OCI-LY7 (cell line): ENCODE measurements around the gene TMEM114. TPM values are rescaled to one million over a fixed set of nuclear protein-coding genes. Genes with fewer than 3 reads are reported as not detected.

Experiments used
- BruUV-seq: library from RNA; stranded (reverse); fragments of 400-500 nt; replicated peaks from 2 replicates; lab custom pipeline; 2021; lab: Mats Ljungman, UMichigan
- CTCF ChIA-PET: fragments of 300-600 bp; sonication (Branson Sonifier 250); formaldehyde crosslinking; loops from one replicate; lab custom pipeline; 2022; ENCODE audit warnings: antibody characterized with exemption; ENCODE audit not compliant: unreplicated experiment; lab: Charles Lee
- POLR2A ChIA-PET: fragments of 300-600 bp; sonication (Branson Sonifier 250); formaldehyde crosslinking; loops from one replicate; lab custom pipeline; 2022; ENCODE audit warnings: antibody characterized with exemption; lab: Charles Lee
- DNase-seq: peaks from one replicate; pipeline ENCODE4 v3.0.0-alpha.2; 2015; ENCODE audit warnings: low spot score
- H2AFZ ChIP-seq: fragments of 200-600 bp; sonication (generic), shearing (Covaris generic); 2 replicates; pipeline ENCODE4 v1.6.1; 2014; ENCODE audit warnings: mild to moderate bottlenecking, antibody characterized with exemption, low read length, moderate library complexity
- H3K27ac ChIP-seq: fragments of 200-600 bp; sonication (generic); 2 replicates; pipeline ENCODE4 v1.5.1; 2014; ENCODE audit warnings: mixed run types, low read depth, mild to moderate bottlenecking, moderate library complexity, low read length, inconsistent platforms; ENCODE audit not compliant: poor library complexity, severe bottlenecking
- H3K36me3 ChIP-seq: fragments of 200-600 bp; sonication (generic); 2 replicates; pipeline ENCODE4 v1.6.1; 2014; ENCODE audit warnings: mild to moderate bottlenecking, antibody characterized with exemption, low read length, moderate library complexity, mixed read lengths; ENCODE audit not compliant: insufficient read depth
- H3K4me1 ChIP-seq: fragments of 200-600 bp; sonication (generic); 2 replicates; pipeline ENCODE4 v1.5.1; 2014; ENCODE audit warnings: mild to moderate bottlenecking, low read length; ENCODE audit not compliant: insufficient read depth, poor library complexity, severe bottlenecking
- H3K4me2 ChIP-seq: fragments of 200-600 bp; sonication (generic); 2 replicates; pipeline ENCODE4 v1.6.1; 2014; ENCODE audit warnings: mild to moderate bottlenecking, low read length
- H3K4me3 ChIP-seq: fragments of 200-600 bp; sonication (generic); 2 replicates; pipeline ENCODE4 v1.5.1; 2014; ENCODE audit warnings: mild to moderate bottlenecking, low read depth, low read length; ENCODE audit not compliant: poor library complexity, severe bottlenecking
- H3K79me2 ChIP-seq: fragments of 200-600 bp; sonication (generic); 2 replicates; pipeline ENCODE4 v1.6.1; 2016; ENCODE audit warnings: low read depth, mild to moderate bottlenecking, low read length, moderate library complexity, mixed read lengths; ENCODE audit not compliant: insufficient read depth
- H3K9me2 ChIP-seq: fragments of 200-600 bp; sonication (generic); 2 replicates; pipeline ENCODE4 v1.6.1; 2016; ENCODE audit warnings: mild to moderate bottlenecking, low read length, mixed read lengths; ENCODE audit not compliant: insufficient read depth
- H3K9me3 ChIP-seq: fragments of 200-600 bp; sonication (generic); 2 replicates; pipeline ENCODE4 v1.6.1; 2014; ENCODE audit warnings: mild to moderate bottlenecking, mixed run types, low read length, mixed read lengths
- H4K20me1 ChIP-seq: fragments of 200-600 bp; sonication (generic); 2 replicates; pipeline ENCODE4 v1.6.1; 2014; ENCODE audit warnings: mild to moderate bottlenecking, antibody characterized with exemption, low read length, moderate library complexity, mixed read lengths; ENCODE audit not compliant: insufficient read depth
- EZH2phosphoT487 ChIP-seq: fragments of 200-600 bp; sonication (generic); IDR thresholded peaks from 2 replicates; pipeline ENCODE4 v1.6.1; 2018; ENCODE audit warnings: low read depth, borderline replicate concordance, mild to moderate bottlenecking, mixed run types, antibody characterized with exemption, low read length, moderate library complexity, mixed read lengths
- intact Hi-C: fragments of 100-400 bp; cut with micrococcal nuclease; formaldehyde crosslinking; loops from one replicate; pipeline ENCODE4 v1.10.0; 2022; ENCODE audit not compliant: unreplicated experiment
- total RNA-seq, 2 experiments: library from RNA; depleted of rRNA in 1 of 2; stranded (reverse); fragments of >200 nt in 1 of 2; shearing (Covaris generic) in 1 of 2; gene quantifications; 2 replicates each; pipeline ENCODE4 v1.2.3, GENCODE V29; 2014 to 2022
- TF ChIP-seq, protein P1 (sequence below): fragments of 200-600 bp; sonication (generic); conservative IDR thresholded peaks from 2 replicates; pipeline ENCODE4 v1.5.1; 2014; ENCODE audit warnings: mild to moderate bottlenecking, antibody characterized with exemption, low read length, moderate library complexity, mixed read lengths

TMEM114 gene
- total RNA-seq, 2 experiments from 2014 or later, result not detected

DNA sequence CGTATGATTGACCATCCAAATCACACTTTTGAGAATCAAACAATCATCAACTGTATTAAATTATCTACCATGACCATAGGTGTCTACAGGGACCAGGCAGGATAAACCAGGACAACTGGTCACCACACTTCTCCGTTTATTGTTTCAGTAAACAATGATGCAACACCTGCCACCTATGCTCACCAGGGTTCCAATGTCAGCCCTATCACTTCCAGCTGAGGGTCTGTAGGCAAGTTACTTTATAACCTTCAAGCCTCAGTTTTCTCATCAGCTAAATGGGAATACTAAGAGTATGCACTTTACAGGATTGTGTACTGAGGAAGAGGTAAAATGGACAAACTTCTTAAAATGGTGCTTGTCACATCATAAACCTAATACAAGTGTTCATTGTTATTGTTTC is 14.9 kb downstream of the TMEM114 start:
- Histone ChIP-seq H3K9me2 (no peaks in the 10 kb centered on the region), H2AFZ (no peak overlapping the region), H3K4me2 (no peak overlapping the region), H3K27ac (no peak overlapping the region), H3K36me3 (no peaks in the 10 kb centered on the region), H3K4me3 (no peak overlapping the region), H3K9me3 (no peaks in the 10 kb centered on the region), H4K20me1 (no peaks in the 10 kb centered on the region), H3K4me1 (no peaks in the 10 kb centered on the region), H3K79me2 (no peaks in the 10 kb centered on the region)
- TF ChIP-seq, protein P1, sequence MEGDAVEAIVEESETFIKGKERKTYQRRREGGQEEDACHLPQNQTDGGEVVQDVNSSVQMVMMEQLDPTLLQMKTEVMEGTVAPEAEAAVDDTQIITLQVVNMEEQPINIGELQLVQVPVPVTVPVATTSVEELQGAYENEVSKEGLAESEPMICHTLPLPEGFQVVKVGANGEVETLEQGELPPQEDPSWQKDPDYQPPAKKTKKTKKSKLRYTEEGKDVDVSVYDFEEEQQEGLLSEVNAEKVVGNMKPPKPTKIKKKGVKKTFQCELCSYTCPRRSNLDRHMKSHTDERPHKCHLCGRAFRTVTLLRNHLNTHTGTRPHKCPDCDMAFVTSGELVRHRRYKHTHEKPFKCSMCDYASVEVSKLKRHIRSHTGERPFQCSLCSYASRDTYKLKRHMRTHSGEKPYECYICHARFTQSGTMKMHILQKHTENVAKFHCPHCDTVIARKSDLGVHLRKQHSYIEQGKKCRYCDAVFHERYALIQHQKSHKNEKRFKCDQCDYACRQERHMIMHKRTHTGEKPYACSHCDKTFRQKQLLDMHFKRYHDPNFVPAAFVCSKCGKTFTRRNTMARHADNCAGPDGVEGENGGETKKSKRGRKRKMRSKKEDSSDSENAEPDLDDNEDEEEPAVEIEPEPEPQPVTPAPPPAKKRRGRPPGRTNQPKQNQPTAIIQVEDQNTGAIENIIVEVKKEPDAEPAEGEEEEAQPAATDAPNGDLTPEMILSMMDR, result no peak
- TF ChIP-seq EZH2phosphoT487, result no peak
- intact Hi-C loops, result no loop called here
- no TSS peak for BruUV-seq
- POLR2A ChIA-PET, result no interaction called here
- CTCF ChIA-PET, result no interaction called here
- DNase-seq, result no peak

DNA sequence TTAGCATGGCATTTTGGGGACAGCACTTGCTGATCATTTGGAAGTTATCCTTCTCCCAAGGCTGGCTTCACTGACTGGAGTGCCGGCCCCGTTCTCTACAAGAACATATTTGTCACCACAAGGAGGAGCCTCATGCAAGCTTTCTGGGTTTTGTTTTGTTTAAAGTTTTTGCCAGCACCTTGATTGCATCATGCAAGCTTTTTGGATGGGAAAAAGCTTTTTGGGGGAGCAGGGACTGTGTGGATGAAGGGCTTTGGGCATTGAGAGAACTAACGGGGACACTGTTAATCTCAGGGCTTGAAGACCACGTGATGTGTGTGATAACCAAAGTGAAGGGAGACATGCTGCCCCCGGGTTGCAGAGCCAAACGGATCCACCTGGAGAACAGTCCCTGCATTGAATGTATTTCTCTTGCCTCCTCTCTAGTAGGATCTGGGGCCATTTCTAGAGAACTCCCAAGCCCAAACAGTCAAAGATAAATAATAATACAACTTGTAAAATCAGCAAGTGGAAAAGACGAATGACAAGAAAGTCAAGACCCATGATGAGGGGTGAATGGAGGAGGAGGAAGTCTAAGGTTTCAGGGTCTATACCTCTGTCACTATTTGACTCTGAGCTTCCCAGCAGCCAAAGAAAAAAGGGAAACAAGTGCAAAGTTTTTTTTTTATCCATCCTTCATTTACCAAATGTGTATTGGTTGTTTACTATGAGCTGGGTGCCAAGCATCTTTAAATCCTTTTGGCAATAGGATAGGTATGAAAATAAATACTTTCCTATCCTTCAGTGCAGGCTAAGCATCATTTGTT is 17.2 kb downstream of the TMEM114 start:
- no TSS peak for BruUV-seq
- ChIA-PET CTCF (no interaction called here), POLR2A (interaction anchor here (1.4 kb wide), 1 partner anchor 9 kb away, joined by 3 read pairs; no protein-coding TSS in a partner anchor)
- peak; percentile 46 for DNase-seq
- no peaks in the 10 kb centered on the region for H3K36me3 ChIP-seq
- H3K9me3 ChIP-seq, result no peaks in the 10 kb centered on the region
- H3K9me2 ChIP-seq, result no peaks in the 10 kb centered on the region
- no peaks in the 10 kb centered on the region for H3K4me1 ChIP-seq
- peak overlapping the region; percentile 40 for H2AFZ ChIP-seq
- H3K4me2 ChIP-seq, result no peak overlapping the region
- H3K27ac ChIP-seq, result no peak overlapping the region
- no peak overlapping the region for H3K4me3 ChIP-seq
- intact Hi-C loops, result loop anchor here (5.0 kb wide), 1 partner anchor 64 kb away; no protein-coding TSS in a partner anchor
- TF ChIP-seq, protein P1, result peak; percentile 71
- TF ChIP-seq EZH2phosphoT487, result no peak
- no peaks in the 10 kb centered on the region for H4K20me1 ChIP-seq
- H3K79me2 ChIP-seq, result no peaks in the 10 kb centered on the region
